Fibroblast of peridontal ligament (primary cell): ENCODE results near the gene KLRC4.
"Not testable (repeated sequence)": the region's sequence is repeated elsewhere in the genome, so short reads cannot be mapped to it uniquely, and the experiment has no call there.

Experiments
- DNase-seq: peaks from one replicate; pipeline ENCODE4 v3.0.0-alpha.2; 2010; ENCODE audit errors: extremely low read depth

The KLRC4 gene, protein sequence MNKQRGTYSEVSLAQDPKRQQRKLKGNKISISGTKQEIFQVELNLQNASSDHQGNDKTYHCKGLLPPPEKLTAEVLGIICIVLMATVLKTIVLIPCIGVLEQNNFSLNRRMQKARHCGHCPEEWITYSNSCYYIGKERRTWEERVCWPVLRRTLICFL

DNA sequence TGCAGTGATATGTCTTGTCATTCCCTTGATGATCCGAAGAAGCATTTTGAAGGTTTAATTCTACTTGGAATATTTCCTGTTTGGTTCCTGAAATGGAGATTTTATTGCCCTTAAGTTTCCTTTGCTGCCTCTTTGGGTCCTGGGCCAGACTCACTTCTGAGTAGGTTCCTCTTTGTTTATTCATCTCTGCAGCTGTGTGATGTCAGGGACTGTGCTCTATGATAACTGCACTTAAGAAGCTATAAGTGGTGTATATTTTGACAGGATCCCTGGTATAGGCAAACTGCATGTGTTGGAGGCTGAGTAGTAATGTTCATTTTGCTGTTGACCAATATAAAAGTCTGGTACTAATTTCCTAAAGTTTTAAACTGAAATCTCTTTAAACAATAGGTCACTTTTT lies at the start of gene KLRC4:
Gene KLRC4, minus strand, starts transcription at position 366 of the 400 bp plus-strand sequence. Its CDS starts 182 bp downstream, at position 184.
- peak; percentile 44 for DNase-seq

GRCh38 chr12:10457760-10458159 lies 48.2 kb upstream of the KLRC4 start:
- DNase-seq = no peak

DNA sequence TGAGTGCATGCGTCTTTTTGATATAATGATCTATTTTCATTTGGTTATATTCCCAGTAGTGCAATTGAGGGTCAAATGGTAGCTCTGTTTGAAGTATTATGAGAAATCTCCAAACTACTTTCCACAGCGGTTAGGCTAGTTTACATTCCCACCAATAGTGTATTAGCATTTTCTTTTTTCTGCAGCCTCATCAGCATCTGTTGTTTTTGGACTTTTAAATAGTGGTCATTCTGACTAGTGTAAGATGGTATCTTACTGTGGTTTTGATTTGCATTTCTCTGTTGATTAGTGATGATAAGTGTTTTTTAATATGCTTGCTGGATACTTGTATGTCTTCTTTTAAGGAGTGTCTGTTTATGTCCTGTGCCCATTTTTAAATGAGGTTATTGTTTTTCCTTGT lies 47.3 kb upstream of the KLRC4 start:
- no peak for DNase-seq

DNA sequence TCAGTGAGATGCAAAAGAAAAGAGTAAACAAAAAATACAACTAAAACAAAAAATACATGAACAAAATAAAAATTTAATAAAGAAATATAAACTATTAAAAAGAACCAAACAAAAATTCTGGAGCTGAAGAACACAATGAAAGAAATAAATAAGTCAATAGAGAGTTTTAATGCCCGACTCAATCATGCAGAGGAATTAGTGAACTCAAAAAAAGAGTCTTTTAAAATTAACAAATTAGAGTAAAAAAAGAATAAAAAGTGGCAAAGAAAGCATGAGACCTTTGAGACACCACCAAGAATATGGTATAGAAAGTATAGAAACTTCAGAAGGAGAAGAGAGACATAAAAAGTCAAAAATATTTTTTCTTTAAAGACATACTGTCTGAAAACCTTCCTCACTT lies 46.2 kb upstream of the KLRC4 start:
- no peak for DNase-seq

GRCh38 chr12:10454531-10454930 lies 45.0 kb upstream of the KLRC4 start:
- DNase-seq = no peak

DNA sequence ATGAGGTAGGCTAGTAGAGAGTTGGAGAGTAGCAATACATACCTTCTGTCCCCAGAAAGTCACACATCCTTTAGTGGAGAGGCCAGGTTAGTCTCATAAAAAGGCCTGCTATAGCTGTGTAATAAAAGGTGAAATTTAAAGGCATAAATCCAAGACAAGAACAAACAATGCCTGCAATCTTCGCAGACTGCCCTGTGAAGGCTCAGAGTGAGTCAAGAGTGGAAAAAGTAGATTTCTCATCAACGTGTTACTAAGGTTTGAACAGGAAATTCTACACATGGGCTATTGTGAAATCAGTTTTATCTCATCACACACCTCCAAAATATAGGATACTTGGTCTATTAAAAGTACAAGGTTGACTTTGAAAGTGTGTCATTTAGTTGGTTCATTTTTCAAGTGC lies 43.6 kb upstream of the KLRC4 start, which contains the start of gene KLRC1:
Gene KLRC1, minus strand, starts transcription at position 222 of the 400 bp plus-strand sequence. CDS start 2,221 bp downstream, outside the sequence.
- no peak for DNase-seq

GRCh38 chr12:10448236-10448635 lies 38.7 kb upstream of the KLRC4 start:
- DNase-seq = no peak

DNA sequence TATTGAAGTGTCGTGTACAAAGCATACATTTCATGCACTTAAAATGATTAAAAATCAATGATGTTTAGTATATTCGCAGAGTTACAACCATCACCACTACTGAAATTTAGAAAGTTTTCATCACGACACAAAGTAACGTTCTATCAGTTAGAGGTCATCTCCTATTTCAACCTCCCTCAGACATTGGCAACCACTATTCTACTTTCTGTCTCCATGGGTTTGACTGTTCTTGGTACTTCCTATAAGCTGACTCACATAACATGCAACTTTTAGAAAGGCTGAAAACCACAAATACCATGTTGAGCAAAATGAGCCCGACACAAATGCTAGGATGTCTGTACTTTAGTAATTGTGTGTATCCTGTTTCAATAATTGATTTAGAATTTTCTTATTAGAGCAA lies 36.5 kb upstream of the KLRC4 start:
- DNase-seq = peak; percentile 49

DNA sequence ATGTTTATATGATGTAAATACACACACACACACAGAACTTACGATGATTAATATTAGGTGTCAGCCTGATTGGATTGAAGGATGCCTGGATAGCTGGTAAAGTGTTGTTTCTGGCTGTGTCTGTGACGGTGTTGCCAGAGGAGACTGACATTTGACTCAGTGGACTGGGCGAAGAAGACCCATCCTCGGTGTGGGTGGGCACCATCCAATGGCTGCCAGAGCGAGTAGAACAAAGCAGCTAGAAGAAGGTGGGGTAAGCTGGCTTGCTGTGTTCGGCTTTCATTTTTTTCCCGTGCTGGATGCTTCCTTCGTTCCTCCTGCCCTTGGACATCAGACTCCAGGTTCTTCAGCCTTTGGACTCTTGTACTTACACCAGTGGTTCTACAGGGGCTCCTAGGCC lies 31.6 kb upstream of the KLRC4 start:
- DNase-seq = not testable (repeated sequence)

- DNase-seq = not testable (repeated sequence)
Observed at GRCh38 chr12:10439608-10440274, 30.2 kb upstream of the KLRC4 start.

DNA sequence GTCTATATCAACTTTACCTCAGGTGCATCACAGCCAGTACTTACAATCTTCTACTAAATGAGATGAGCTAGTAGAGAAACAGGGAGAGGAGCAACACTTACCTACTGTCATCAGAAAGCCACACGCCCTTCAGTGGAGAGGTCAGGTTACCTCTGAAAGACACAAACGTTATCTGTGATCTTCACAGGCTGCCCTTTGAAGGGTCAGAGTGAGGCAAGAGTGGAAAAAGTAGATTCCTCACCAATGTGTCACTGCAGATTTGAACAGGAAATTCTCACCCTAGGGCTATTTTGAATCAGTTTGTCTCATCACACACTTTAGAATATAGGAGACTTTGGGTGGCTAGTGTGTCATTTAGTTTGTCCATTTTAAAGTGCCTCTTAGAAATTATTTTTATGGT lies 28.0 kb upstream of the KLRC4 start:
- not testable (repeated sequence) for DNase-seq

DNA sequence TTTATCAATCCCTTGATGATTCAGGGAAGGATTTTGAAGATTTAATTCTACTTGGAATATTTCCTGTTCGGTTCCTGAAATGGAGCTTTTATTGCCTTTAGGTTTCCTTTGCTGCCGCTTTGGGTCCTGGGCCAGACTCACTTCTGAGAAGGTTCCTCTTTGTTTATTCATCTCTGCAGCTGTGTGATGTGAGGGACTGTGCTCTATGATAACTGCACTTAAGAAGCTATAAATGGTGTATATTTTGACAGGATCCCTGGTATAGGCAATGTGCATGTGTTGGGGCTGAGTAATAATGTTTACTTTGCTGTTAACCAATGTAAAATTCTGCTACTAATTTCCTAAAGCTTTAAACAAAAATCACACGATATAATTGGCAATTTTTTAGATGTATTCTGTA lies 26.3 kb upstream of the KLRC4 start, which contains the start of gene KLRC2:
Gene KLRC2, minus strand, starts transcription at position 195 of the 400 bp plus-strand sequence. Its CDS starts 24 bp downstream, at position 171.
- peak; percentile 22 for DNase-seq

DNA sequence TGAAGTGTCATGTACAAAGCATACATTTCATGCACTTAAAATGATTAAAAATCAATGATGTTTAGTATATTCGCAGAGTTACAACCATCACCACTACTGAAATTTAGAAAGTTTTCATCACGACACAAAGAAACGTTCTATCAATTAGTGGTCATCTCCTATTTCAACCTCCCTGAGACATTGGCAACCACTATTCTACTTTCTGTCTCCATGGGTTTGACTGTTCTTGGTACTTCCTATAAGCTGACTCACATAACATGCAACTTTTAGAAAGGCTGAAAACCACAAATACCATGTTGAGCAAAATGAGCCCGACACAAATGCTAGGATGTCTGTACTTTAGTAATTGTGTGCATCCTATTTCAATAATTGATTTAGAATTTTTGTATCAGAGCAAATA lies 21.1 kb upstream of the KLRC4 start:
- peak; percentile 53 for DNase-seq

DNA sequence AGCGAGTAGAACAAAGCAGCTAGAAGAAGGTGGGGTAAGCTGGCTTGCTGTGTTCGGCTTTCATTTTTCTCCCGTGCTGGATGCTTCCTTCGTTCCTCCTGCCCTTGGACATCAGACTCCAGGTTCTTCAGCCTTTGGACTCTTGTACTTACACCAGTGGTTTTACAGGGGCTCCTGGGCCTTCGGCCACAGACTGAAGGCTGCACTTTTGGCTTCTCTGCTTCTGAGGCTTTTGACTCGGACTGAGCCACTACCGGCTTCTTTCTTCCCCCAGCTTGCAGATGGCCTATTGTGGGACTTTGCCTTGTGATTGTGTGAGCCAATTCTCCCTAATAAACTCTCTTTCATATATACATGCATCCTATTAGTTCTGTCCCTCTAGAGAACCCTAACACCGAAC lies 16.4 kb upstream of the KLRC4 start:
- not testable (repeated sequence) for DNase-seq

- DNase-seq = not testable (repeated sequence)
Observed at GRCh38 chr12:10424260-10424899, 14.8 kb upstream of the KLRC4 start.

DNA sequence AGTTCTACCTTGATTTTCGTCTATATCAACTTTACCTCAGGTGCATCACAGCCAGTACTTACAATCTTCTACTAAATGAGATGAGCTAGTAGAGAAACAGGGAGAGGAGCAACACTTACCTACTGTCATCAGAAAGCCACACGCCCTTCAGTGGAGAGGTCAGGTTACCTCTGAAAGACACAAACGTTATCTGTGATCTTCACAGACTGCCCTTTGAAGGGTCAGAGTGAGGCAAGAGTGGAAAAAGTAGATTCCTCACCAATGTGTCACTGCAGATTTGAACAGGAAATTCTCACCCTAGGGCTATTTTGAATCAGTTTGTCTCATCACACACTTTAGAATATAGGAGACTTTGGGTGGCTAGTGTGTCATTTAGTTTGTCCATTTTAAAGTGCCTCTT lies 12.6 kb upstream of the KLRC4 start:
- DNase-seq = not testable (repeated sequence)

DNA sequence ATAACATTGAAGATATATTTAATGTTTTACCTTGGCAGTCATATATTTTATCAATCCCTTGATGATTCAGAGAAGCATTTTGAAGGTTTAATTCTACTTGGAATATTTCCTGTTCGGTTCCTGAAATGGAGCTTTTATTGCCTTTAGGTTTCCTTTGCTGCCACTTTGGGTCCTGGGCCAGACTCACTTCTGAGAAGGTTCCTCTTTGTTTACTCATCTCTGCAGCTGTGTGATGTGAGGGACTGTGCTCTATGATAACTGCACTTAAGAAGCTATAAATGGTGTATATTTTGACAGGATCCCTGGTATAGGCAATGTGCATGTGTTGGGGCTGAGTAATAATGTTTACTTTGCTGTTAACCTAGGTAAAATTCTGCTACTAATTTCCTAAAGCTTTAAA lies 10.8 kb upstream of the KLRC4 start, which contains the start of gene KLRC3:
Gene KLRC3, minus strand, starts transcription at position 262 of the 400 bp plus-strand sequence. Its CDS starts 45 bp downstream, at position 217.
- not testable (repeated sequence) for DNase-seq

DNA sequence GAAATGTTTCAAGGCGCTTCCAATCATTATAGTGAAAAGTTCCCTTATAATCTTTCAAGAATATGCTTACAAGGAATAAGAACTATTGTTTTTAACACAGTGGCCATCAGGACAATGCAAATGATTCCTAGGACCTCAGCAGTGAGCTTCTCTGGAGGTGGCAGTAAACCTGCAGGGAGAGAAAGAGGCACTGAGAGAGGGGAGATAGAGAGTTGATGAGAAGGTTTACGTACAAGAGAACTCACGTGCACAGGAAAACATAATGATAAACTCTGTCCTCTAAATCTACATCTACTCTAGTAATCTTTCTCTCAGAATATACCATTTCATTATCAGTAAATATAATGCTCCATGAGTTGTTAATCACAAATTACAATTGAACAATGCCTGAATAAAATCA lies 715 bp downstream of the KLRC4 start:
- no peak for DNase-seq

GRCh38 chr12:10406725-10407124 lies 2.8 kb downstream of the KLRC4 start:
- no peak for DNase-seq

GRCh38 chr12:10405294-10405693 lies 4.3 kb downstream of the KLRC4 start:
- DNase-seq = no peak

DNA sequence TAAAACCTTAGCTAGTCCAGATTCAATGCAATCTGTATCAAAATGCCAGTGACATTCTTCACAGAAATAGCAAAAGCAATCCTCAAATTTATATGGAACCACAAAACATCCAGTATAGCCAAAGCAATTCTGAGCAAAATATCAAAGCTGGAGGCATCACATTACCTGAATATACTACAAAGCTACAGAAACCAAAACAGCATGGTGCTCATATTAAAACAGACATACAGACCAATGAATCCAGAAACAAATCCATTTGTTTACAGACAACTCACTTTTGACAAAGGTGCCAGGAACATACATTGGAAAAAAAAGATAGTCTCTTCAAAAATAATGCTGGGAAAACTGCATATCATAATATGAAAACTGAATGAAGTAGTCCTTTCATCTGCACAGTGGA lies 4.8 kb downstream of the KLRC4 start:
- DNase-seq = no peak

DNA sequence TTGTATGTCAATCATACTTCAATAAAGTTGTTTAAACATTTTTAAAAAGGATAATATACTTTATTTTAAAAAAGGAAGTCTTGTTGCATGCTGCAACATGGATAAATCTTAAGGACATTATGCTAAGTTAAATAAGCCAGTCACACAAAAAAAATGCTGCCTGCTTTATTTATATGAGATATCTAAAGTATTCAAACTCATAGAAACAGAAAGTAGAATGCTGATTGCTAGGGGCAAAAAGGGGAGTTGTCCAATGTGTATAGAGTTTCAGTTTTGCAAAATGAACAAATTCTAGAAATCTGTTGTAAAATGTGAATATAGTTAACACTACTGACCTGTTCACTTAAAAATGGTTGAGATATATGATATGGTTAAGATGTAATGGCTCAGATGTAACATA lies 8.7 kb downstream of the KLRC4 start:
- DNase-seq = peak; percentile 31

- DNase-seq = no peak
Observed at GRCh38 chr12:10398168-10398567, 11.4 kb downstream of the KLRC4 start.
